ENCODE results near the gene NOP9.

The NOP9 gene

GRCh38 chr14:24271134-24271833 lies 28.4 kb upstream of the NOP9 start, which contains the start of gene RABGGTA:
RABGGTA (minus strand) TSS chr14:24271597; CDS start chr14:24271115, 482 bp downstream.
- DNase-seq (ENCODE audit: extremely low read depth, low read depth) = peak; percentile 57

DNA sequence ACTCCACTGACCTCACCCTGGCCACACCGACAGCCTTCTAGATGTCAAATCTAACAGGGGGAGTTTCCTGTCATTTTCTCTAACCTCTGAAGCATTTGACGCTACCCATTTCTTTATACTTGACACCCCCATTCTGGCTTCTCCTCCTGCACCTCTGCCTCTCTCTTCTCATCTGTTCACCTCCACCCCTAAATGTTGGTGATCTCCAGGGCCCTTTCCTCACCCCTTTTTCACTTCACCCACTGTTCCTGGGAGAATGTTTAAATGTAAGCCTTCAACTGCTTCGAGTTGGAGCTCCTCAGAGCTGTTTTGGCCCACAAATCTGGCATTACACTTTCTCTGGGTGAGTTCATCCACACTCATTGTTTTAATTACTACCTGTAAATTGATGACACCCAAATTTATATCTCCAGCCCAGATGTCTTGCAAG lies 27.8 kb upstream of the NOP9 start:
- DNase-seq (ENCODE audit: extremely low read depth, low read depth) = no peak
- TF ChIP-seq, protein P1, sequence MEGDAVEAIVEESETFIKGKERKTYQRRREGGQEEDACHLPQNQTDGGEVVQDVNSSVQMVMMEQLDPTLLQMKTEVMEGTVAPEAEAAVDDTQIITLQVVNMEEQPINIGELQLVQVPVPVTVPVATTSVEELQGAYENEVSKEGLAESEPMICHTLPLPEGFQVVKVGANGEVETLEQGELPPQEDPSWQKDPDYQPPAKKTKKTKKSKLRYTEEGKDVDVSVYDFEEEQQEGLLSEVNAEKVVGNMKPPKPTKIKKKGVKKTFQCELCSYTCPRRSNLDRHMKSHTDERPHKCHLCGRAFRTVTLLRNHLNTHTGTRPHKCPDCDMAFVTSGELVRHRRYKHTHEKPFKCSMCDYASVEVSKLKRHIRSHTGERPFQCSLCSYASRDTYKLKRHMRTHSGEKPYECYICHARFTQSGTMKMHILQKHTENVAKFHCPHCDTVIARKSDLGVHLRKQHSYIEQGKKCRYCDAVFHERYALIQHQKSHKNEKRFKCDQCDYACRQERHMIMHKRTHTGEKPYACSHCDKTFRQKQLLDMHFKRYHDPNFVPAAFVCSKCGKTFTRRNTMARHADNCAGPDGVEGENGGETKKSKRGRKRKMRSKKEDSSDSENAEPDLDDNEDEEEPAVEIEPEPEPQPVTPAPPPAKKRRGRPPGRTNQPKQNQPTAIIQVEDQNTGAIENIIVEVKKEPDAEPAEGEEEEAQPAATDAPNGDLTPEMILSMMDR (IDR thresholded peaks at IDR 0.05; ENCODE audit: low read depth, low read length) = no peak

More at GRCh38 chr14:24271134-24271833, 28.4 kb upstream of the NOP9 start, which contains the start of gene RABGGTA:
- TF ChIP-seq, protein P1 (IDR thresholded peaks at IDR 0.05; ENCODE audit: low read depth, low read length) = peak; percentile 73

GRCh38 chr14:24272467-24272866 lies 27.2 kb upstream of the NOP9 start:
- TF ChIP-seq, protein P1 (IDR thresholded peaks at IDR 0.05; ENCODE audit: low read depth, low read length) = no peak

DNA sequence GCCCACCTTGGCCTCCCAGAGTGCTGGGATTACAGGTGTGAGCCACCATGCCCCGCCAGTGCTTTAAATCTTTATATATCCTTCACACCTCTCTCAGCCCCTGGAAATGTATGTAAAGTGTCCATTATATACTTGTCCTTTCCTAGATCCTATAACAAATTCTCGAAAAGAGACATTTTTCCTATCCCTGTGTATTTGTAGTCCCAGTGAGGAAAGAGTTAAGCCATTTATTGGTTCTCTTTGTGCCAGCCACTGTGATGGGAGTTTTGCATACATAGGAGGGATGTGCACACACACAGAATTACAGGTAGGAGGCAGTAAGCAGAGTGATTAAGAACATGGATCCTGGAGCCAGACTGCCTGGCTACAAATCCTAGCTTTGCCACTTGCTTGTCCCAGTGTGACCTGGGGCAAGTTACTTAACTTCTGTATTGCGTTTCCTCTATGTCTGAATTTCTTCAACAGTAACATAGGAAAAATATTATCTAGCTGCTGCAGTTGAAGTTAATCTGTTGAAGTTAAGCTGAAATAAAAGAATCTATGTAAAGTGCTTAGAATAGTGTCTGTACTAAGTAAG lies 26.1 kb upstream of the NOP9 start:
- TF ChIP-seq, protein P1 (IDR thresholded peaks at IDR 0.05; ENCODE audit: low read depth, low read length) = no peak; the same call in 1 of the 2 replicates
- DNase-seq (ENCODE audit: extremely low read depth, low read depth) = no peak

More at GRCh38 chr14:24272467-24272866, 27.2 kb upstream of the NOP9 start:
- no peak for DNase-seq (ENCODE audit: extremely low read depth, low read depth)

DNA sequence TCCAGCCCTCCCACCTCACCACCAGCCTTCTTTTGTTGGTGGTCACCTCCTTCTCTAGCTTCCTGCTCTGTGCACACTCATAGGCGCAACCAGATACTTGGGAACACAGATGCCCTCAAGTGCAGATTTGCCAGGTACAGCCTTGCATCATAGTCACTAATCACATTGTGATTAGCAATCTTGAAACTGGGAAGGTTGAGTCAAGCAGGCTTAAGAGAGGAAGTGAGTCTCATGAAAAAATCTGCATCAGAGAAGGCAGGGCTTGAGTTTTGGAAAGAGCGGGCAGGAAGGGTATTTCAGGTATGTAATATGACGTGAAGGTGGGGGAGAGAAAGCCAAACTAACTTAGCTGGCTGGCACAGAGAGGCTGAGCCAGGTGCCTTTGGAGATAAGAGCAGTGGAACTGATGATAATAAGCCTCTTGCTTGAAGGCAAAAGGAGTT lies 25.5 kb upstream of the NOP9 start:
- TF ChIP-seq, protein P1 (IDR thresholded peaks at IDR 0.05; ENCODE audit: low read depth, low read length) = no peak
- DNase-seq (ENCODE audit: extremely low read depth, low read depth) = no peak

DNA sequence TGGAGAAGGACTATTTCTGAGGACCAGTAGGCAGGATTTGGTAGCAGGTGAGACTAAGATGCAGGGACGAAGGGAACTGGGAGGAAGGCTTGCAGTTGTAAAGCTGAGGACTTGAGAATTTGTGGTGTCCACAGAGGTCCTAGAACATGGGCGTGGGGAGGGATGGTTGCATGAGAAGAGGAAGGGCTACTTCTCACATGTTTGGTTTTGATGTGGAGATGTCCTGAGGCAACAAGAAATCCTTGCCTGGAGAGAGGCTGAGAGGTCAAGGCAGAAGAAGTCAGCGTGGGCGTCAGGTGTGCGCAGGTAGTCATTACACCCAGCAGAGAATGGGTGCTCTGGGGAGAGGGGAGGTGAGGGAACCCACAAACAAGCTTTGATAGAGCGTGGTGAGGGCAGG lies 22.6 kb upstream of the NOP9 start:
- TF ChIP-seq, protein P1 (IDR thresholded peaks at IDR 0.05; ENCODE audit: low read depth, low read length) = no peak
- no peak for DNase-seq (ENCODE audit: extremely low read depth, low read depth)
